Progenitor cell of endocrine pancreas (in vitro differentiated cells): Measurements from ENCODE around the gene FANCL. TPM values are rescaled to one million over a fixed set of nuclear protein-coding genes. Genes with fewer than 3 reads are reported as not detected.
"Not testable (repeated sequence)": the region's sequence is repeated elsewhere in the genome, so short reads cannot be mapped to it uniquely, and the experiment has no call there.

ENCODE experiments used
- DNase-seq: peaks from one replicate; pipeline ENCODE4 v3.0.0; 2021; ENCODE audit warnings: low spot score; ENCODE audit not compliant: unreplicated experiment
- H3K27ac Mint-ChIP-seq: 2 replicates; pipeline ENCODE4 v1.8.0; 2021; ENCODE audit warnings: mild to moderate bottlenecking, moderate library complexity, mixed read lengths
- H3K27me3 Mint-ChIP-seq: 2 replicates; pipeline ENCODE4 v1.8.0; 2021; ENCODE audit warnings: mixed read lengths
- H3K36me3 Mint-ChIP-seq: 2 replicates; pipeline ENCODE4 v1.8.0; 2022; ENCODE audit warnings: mixed read lengths; ENCODE audit not compliant: insufficient read depth
- H3K4me1 Mint-ChIP-seq: 2 replicates; pipeline ENCODE4 v1.8.0; 2021; ENCODE audit warnings: low read depth, mixed read lengths
- H3K4me3 Mint-ChIP-seq: 2 replicates; pipeline ENCODE4 v1.8.0; 2021; ENCODE audit warnings: low read depth, mild to moderate bottlenecking, moderate library complexity, mixed read lengths
- H3K9me3 Mint-ChIP-seq: 2 replicates; pipeline ENCODE4 v1.8.0; 2021; ENCODE audit warnings: low read depth, mixed read lengths
- total RNA-seq: library from RNA; stranded (reverse); gene quantifications from 2 replicates; pipeline ENCODE4 v1.2.1, GENCODE V29; 2021
- TF ChIP-seq, protein P1 (sequence below): fragments of 200-600 bp; sonication (generic); IDR thresholded peaks from one replicate; pipeline ENCODE4 v1.5.0; 2021; ENCODE audit warnings: antibody characterized with exemption, mild to moderate bottlenecking; ENCODE audit not compliant: unreplicated experiment

The FANCL gene
- total RNA-seq, 1 donor from 2014 or later, result 40.0 TPM

- H3K27me3 Mint-ChIP-seq, result no peaks in the 10 kb centered on the region
Measured at GRCh38 chr2:58221909-58222308, 19.2 kb downstream of the FANCL start.

GRCh38 chr2:58215429-58215828 is 25.7 kb downstream of the FANCL start:
- no peak overlapping the region for H3K4me3 Mint-ChIP-seq
- no peaks in the 10 kb centered on the region for H3K4me1 Mint-ChIP-seq
- no peak overlapping the region for H3K27ac Mint-ChIP-seq
- H3K27me3 Mint-ChIP-seq, result no peaks in the 10 kb centered on the region
- peaks cover 15% of the 10 kb centered on the region for H3K9me3 Mint-ChIP-seq
- peaks cover 53% of the 10 kb centered on the region for H3K36me3 Mint-ChIP-seq
- no peak for DNase-seq
- TF ChIP-seq, protein P1, sequence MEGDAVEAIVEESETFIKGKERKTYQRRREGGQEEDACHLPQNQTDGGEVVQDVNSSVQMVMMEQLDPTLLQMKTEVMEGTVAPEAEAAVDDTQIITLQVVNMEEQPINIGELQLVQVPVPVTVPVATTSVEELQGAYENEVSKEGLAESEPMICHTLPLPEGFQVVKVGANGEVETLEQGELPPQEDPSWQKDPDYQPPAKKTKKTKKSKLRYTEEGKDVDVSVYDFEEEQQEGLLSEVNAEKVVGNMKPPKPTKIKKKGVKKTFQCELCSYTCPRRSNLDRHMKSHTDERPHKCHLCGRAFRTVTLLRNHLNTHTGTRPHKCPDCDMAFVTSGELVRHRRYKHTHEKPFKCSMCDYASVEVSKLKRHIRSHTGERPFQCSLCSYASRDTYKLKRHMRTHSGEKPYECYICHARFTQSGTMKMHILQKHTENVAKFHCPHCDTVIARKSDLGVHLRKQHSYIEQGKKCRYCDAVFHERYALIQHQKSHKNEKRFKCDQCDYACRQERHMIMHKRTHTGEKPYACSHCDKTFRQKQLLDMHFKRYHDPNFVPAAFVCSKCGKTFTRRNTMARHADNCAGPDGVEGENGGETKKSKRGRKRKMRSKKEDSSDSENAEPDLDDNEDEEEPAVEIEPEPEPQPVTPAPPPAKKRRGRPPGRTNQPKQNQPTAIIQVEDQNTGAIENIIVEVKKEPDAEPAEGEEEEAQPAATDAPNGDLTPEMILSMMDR, result no peak

More at GRCh38 chr2:58221909-58222308, 19.2 kb downstream of the FANCL start:
- Mint-ChIP-seq H3K4me1 (no peaks in the 10 kb centered on the region), H3K4me3 (no peak overlapping the region), H3K27ac (no peak overlapping the region), H3K36me3 (peaks cover 18% of the 10 kb centered on the region), H3K9me3 (no peaks in the 10 kb centered on the region)
- DNase-seq, result no peak
- TF ChIP-seq, protein P1, result no peak

DNA sequence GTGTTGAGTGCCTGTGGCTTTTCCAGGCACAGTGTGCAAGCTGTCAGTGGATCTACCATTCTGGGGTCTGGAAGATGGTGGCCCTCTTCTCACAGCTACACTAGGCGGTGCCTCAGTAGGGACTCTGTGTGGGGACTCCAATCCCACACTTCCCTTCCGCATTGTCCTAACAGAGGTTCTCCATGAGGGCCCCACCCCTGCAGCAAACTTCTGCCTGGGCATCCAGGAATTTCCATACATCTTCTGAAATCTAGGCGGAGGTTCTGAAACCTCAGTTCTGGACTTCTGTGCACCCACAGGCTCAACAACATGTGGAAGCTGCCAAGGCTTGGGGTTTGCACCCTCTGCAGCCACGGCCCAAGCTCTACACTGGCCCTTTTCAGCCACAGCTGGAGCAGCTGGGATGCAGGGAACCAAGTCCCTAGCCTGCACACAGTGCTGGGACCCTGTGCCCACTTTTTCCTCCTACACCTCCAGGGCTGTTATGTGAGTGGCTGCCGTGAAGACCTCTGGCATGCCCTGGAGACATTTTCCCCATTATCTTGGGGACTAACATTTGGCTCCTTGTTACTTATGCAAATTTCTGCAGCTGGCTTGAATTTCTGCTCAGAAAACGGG is 30.1 kb downstream of the FANCL start:
- not testable (repeated sequence) for H3K27me3 Mint-ChIP-seq, DNase-seq, H3K27ac Mint-ChIP-seq, H3K4me3 Mint-ChIP-seq, H3K4me1 Mint-ChIP-seq
- Mint-ChIP-seq H3K36me3 (peaks cover 57% of the 10 kb centered on the region), H3K9me3 (peaks cover 19% of the 10 kb centered on the region)

GRCh38 chr2:58207189-58207588 is 33.9 kb downstream of the FANCL start:
- peaks cover 31% of the 10 kb centered on the region for H3K36me3 Mint-ChIP-seq
- H3K4me3 Mint-ChIP-seq, result no peak overlapping the region
- no peak for DNase-seq
- peaks cover 13% of the 10 kb centered on the region for H3K4me1 Mint-ChIP-seq
- H3K27ac Mint-ChIP-seq, result no peak overlapping the region
- H3K27me3 Mint-ChIP-seq, result no peaks in the 10 kb centered on the region
- H3K9me3 Mint-ChIP-seq, result peaks cover 15% of the 10 kb centered on the region
- TF ChIP-seq, protein P1, result no peak

- no peak for DNase-seq
- TF ChIP-seq, protein P1, result no peak
- no peaks in the 10 kb centered on the region for H3K27me3 Mint-ChIP-seq
- peaks cover 11% of the 10 kb centered on the region for H3K9me3 Mint-ChIP-seq
- H3K4me1 Mint-ChIP-seq, result peaks cover 14% of the 10 kb centered on the region
- H3K36me3 Mint-ChIP-seq, result peaks cover 27% of the 10 kb centered on the region
- H3K27ac Mint-ChIP-seq, result no peak overlapping the region
- no peak overlapping the region for H3K4me3 Mint-ChIP-seq
Measured at GRCh38 chr2:58206785-58207184, 34.3 kb downstream of the FANCL start.
